ENCODE data around the gene ABHD1.

DNA sequence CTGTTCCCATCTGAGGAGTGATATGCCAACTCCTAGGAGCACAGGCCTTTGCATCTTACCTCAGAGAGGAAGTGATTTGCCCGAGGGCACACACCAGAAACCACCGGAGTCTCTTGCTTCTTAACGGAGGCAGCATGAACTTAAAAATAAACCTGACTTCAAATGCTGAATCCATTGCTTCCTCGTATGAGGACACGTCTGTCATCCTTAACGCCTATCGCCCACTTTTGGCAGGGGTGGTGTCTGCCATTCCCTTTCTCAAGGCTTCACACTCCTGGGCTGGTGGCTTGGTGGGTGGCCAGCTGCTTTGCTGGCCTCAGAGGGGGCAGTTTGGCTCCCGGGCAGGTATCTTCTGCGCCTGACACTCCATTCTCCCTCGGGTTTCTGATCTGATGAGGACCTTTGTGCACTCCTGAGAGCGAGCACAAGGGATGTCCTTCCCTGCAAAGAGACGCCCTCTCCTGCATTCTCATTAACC is 11.9 kb downstream of the ABHD1 start:
- TF ChIP-seq POLR2AphosphoS5 (IDR thresholded peaks at IDR 0.05; ENCODE audit: low read depth, low read length), result no peak
- TF ChIP-seq SIN3A (IDR thresholded peaks at IDR 0.05; ENCODE audit: borderline replicate concordance, insufficient read depth, low read length), result no peak
- TF ChIP-seq, protein P1, sequence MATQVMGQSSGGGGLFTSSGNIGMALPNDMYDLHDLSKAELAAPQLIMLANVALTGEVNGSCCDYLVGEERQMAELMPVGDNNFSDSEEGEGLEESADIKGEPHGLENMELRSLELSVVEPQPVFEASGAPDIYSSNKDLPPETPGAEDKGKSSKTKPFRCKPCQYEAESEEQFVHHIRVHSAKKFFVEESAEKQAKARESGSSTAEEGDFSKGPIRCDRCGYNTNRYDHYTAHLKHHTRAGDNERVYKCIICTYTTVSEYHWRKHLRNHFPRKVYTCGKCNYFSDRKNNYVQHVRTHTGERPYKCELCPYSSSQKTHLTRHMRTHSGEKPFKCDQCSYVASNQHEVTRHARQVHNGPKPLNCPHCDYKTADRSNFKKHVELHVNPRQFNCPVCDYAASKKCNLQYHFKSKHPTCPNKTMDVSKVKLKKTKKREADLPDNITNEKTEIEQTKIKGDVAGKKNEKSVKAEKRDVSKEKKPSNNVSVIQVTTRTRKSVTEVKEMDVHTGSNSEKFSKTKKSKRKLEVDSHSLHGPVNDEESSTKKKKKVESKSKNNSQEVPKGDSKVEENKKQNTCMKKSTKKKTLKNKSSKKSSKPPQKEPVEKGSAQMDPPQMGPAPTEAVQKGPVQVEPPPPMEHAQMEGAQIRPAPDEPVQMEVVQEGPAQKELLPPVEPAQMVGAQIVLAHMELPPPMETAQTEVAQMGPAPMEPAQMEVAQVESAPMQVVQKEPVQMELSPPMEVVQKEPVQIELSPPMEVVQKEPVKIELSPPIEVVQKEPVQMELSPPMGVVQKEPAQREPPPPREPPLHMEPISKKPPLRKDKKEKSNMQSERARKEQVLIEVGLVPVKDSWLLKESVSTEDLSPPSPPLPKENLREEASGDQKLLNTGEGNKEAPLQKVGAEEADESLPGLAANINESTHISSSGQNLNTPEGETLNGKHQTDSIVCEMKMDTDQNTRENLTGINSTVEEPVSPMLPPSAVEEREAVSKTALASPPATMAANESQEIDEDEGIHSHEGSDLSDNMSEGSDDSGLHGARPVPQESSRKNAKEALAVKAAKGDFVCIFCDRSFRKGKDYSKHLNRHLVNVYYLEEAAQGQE (IDR thresholded peaks at IDR 0.05; ENCODE audit: insufficient read depth in 1 of 2, low read depth in 2 of 2, low read length in 2 of 2), result no peak

Data from PFSK-1 (cell line).